IPS-15b (cell line): ENCODE measurements around the gene CYSLTR1.
"Not testable (repeated sequence)": the region's sequence is repeated elsewhere in the genome, so short reads cannot be mapped to it uniquely, and the experiment has no call there.

Source experiments
- H3K27me3 ChIP-seq: one replicate; pipeline ENCODE4 v1.6.1; 2013; ENCODE audit warnings: low read length; ENCODE audit not compliant: control insufficient read depth, insufficient read depth
- H3K36me3 ChIP-seq: one replicate; pipeline ENCODE4 v1.6.1; 2013; ENCODE audit warnings: low read length; ENCODE audit not compliant: control insufficient read depth, insufficient read depth
- H3K4me1 ChIP-seq: one replicate; pipeline ENCODE4 v1.6.1; 2013; ENCODE audit warnings: mild to moderate bottlenecking, low read length; ENCODE audit not compliant: control insufficient read depth, insufficient read depth
- H3K4me3 ChIP-seq: one replicate; pipeline ENCODE4 v1.5.1; 2013; ENCODE audit warnings: low read depth, low read length
- H3K9ac ChIP-seq: one replicate; pipeline ENCODE4 v1.6.1; 2013; ENCODE audit warnings: low read depth, mild to moderate bottlenecking, low read length
- H3K9me3 ChIP-seq: one replicate; pipeline ENCODE4 v1.6.1; 2013; ENCODE audit warnings: mild to moderate bottlenecking, low read length; ENCODE audit not compliant: control insufficient read depth, insufficient read depth

Gene CYSLTR1

GRCh38 chrX:78322863-78323262 is 4.5 kb downstream of the CYSLTR1 start:
- H3K9me3 ChIP-seq: no peaks in the 10 kb centered on the region
- no peak overlapping the region for H3K4me3 ChIP-seq
- no peaks in the 10 kb centered on the region for H3K27me3 ChIP-seq
- no peak overlapping the region for H3K9ac ChIP-seq
- H3K36me3 ChIP-seq: no peaks in the 10 kb centered on the region
- peaks cover 4% of the 10 kb centered on the region for H3K4me1 ChIP-seq

- no peaks in the 10 kb centered on the region for H3K9me3 ChIP-seq
- no peaks in the 10 kb centered on the region for H3K36me3 ChIP-seq
- no peak overlapping the region for H3K4me3 ChIP-seq
- no peak overlapping the region for H3K9ac ChIP-seq
- H3K4me1 ChIP-seq: peaks cover 2% of the 10 kb centered on the region
- H3K27me3 ChIP-seq: no peaks in the 10 kb centered on the region
Measured at GRCh38 chrX:78321809-78322208, 5.6 kb downstream of the CYSLTR1 start.

GRCh38 chrX:78316265-78316664 is 11.1 kb downstream of the CYSLTR1 start:
- Histone ChIP-seq H3K4me1 (no peaks in the 10 kb centered on the region), H3K9ac (no peak overlapping the region), H3K27me3 (no peaks in the 10 kb centered on the region), H3K9me3 (no peaks in the 10 kb centered on the region), H3K4me3 (no peak overlapping the region), H3K36me3 (no peaks in the 10 kb centered on the region)

- H3K27me3 ChIP-seq: no peaks in the 10 kb centered on the region
- H3K36me3 ChIP-seq: no peaks in the 10 kb centered on the region
- no peaks in the 10 kb centered on the region for H3K9me3 ChIP-seq
- no peaks in the 10 kb centered on the region for H3K4me1 ChIP-seq
- no peak overlapping the region for H3K4me3 ChIP-seq
- no peak overlapping the region for H3K9ac ChIP-seq
Measured at GRCh38 chrX:78315745-78316144, 11.7 kb downstream of the CYSLTR1 start.

- H3K36me3 ChIP-seq: no peaks in the 10 kb centered on the region
- H3K27me3 ChIP-seq: no peaks in the 10 kb centered on the region
- H3K9ac ChIP-seq: no peak overlapping the region
- no peak overlapping the region for H3K4me3 ChIP-seq
- H3K9me3 ChIP-seq: no peaks in the 10 kb centered on the region
- no peaks in the 10 kb centered on the region for H3K4me1 ChIP-seq
Measured at GRCh38 chrX:78314561-78314960, 12.8 kb downstream of the CYSLTR1 start.

GRCh38 chrX:78313526-78313925 is 13.9 kb downstream of the CYSLTR1 start:
- no peaks in the 10 kb centered on the region for H3K27me3 ChIP-seq
- H3K9me3 ChIP-seq: no peaks in the 10 kb centered on the region
- H3K4me1 ChIP-seq: no peaks in the 10 kb centered on the region
- no peak overlapping the region for H3K4me3 ChIP-seq
- no peaks in the 10 kb centered on the region for H3K36me3 ChIP-seq
- no peak overlapping the region for H3K9ac ChIP-seq

GRCh38 chrX:78307665-78308064 is 19.7 kb downstream of the CYSLTR1 start:
- Histone ChIP-seq H3K4me1 (no peaks in the 10 kb centered on the region), H3K9me3 (no peaks in the 10 kb centered on the region), H3K4me3 (no peak overlapping the region), H3K9ac (no peak overlapping the region), H3K27me3 (no peaks in the 10 kb centered on the region), H3K36me3 (no peaks in the 10 kb centered on the region)

GRCh38 chrX:78303086-78303485 is 24.3 kb downstream of the CYSLTR1 start:
- Histone ChIP-seq H3K4me1 (no peaks in the 10 kb centered on the region), H3K9ac (no peak overlapping the region), H3K9me3 (no peaks in the 10 kb centered on the region), H3K27me3 (no peaks in the 10 kb centered on the region), H3K36me3 (no peaks in the 10 kb centered on the region), H3K4me3 (no peak overlapping the region)

GRCh38 chrX:78300933-78301332 is 26.5 kb downstream of the CYSLTR1 start:
- not testable (repeated sequence) for H3K36me3 ChIP-seq, H3K9me3 ChIP-seq, H3K4me1 ChIP-seq, H3K9ac ChIP-seq, H3K4me3 ChIP-seq, H3K27me3 ChIP-seq

- no peaks in the 10 kb centered on the region for H3K36me3 ChIP-seq
- H3K9me3 ChIP-seq: no peaks in the 10 kb centered on the region
- H3K4me1 ChIP-seq: no peaks in the 10 kb centered on the region
- no peak overlapping the region for H3K9ac ChIP-seq
- no peaks in the 10 kb centered on the region for H3K27me3 ChIP-seq
- no peak overlapping the region for H3K4me3 ChIP-seq
Measured at GRCh38 chrX:78283511-78283910, 43.9 kb downstream of the CYSLTR1 start.

- H3K36me3 ChIP-seq: no peaks in the 10 kb centered on the region
- H3K27me3 ChIP-seq: no peaks in the 10 kb centered on the region
- H3K4me1 ChIP-seq: no peaks in the 10 kb centered on the region
- H3K9me3 ChIP-seq: no peaks in the 10 kb centered on the region
- H3K4me3 ChIP-seq: no peak overlapping the region
- H3K9ac ChIP-seq: no peak overlapping the region
Measured at GRCh38 chrX:78237127-78237526, 90.3 kb downstream of the CYSLTR1 start.

GRCh38 chrX:78226047-78226446 is 101.4 kb downstream of the CYSLTR1 start:
- not testable (repeated sequence) for H3K4me3 ChIP-seq, H3K27me3 ChIP-seq, H3K36me3 ChIP-seq, H3K9ac ChIP-seq, H3K4me1 ChIP-seq, H3K9me3 ChIP-seq
